HS-5 (cell line): Measurements from ENCODE around the gene CCDC87.
A peak's percentile ranks its signal among the peaks of the same experiment; 100 is the strongest.
"Not testable (repeated sequence)": the region's sequence is repeated elsewhere in the genome, so short reads cannot be mapped to it uniquely, and the experiment has no call there.

ENCODE experiments used
- DNase-seq: peaks from one replicate; pipeline ENCODE4 v3.0.0-alpha.2; 2012; ENCODE audit warnings: low read depth

Gene CCDC87

GRCh38 chr11:66616379-66617154, 23.7 kb upstream of the CCDC87 start, which contains the start of gene RBM14:
TSS of gene RBM14 (plus strand) at chr11:66616630. CDS start at chr11:66616721, 91 bp downstream.
- peak; percentile 97 for DNase-seq

DNA sequence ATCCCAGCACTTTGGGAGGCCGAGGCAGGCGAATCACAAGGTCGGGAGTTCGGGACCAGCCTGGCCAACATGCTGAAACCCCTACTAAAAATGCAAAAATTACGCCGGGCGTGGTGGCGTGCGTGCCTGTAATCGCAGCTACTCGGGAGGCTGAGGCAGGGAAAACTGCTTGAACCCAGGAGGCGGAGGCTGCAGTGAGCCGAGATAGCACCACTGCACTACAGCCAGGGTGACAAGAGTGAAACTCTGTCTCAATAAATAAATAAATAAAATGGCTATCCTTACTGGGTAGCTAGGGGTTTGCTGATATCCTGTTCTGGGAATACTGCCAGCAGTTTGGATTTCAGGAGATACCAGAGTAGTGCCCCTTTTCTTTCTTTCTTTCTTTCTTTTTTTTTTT, 21.2 kb upstream of the CCDC87 start:
- DNase-seq: no peak

DNA sequence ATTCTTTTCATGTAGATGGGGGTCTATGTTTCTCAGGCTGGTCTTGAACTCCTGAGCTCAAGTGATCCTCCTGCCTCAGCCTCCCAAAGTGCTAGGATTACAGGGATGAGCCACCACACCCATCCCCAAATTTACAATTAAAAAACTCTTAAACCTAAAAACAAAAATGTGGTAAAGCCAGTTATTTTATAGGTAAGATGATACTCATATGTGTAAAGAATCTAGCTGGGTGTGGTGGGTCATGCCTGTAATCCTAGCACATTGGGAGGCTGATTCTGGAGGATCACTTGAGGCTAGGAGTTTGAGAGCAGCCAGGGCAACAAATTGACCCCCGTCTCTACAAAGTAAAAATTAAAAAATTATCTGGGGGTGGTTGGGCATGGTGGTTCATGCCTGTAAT, 19.6 kb upstream of the CCDC87 start:
- DNase-seq: no peak

GRCh38 chr11:66609721-66610617, 17.1 kb upstream of the CCDC87 start:
- DNase-seq: no peak

- peak; percentile 15 for DNase-seq
Measured at GRCh38 chr11:66607126-66607834, 14.4 kb upstream of the CCDC87 start.

DNA sequence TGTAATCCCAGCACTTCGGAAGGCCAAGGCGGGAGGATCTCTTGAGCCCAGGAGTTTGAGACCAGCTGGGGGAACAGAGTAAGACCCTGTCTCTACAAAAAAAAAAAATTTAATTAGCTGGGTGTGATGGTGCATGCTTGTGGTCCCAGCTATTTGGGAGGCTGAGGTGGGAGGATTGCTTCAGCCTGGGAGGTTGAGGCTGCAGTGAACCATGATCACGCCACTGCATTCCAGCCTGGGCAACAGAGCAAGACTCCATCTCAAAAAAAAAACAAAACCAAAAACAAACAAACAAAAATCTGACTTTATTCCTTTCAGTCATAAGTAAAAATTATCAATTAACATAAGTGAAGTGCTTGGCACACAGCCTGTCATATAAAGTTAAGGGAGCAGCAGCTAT, 13.7 kb upstream of the CCDC87 start:
- not testable (repeated sequence) for DNase-seq

- DNase-seq: no peak
Measured at GRCh38 chr11:66604155-66604554, 11.3 kb upstream of the CCDC87 start.

- no peak for DNase-seq
Measured at GRCh38 chr11:66603072-66603471, 10.2 kb upstream of the CCDC87 start.

- no peak for DNase-seq
Measured at GRCh38 chr11:66600631-66601233, 7.9 kb upstream of the CCDC87 start.

DNA sequence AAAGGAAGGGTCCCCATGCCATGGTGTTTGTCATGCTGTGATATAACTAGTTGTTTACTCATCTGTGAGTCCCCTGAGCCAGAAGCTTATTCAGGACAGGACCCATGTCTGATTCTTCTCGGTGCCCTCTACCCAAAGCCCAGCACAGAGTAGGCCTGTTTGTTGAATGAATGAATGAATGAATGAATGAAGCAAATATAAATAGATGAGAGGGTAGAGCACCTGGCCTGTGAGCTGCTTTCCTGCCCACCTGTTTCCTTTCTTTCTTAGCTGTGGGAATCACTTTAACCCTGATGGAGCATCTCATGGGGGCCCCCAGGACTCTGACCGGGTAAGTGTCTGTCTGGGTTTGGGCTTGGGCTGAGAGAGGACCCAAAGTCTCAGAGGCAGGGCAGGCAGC, 7.4 kb upstream of the CCDC87 start:
- DNase-seq: no peak

GRCh38 chr11:66598993-66599392, 6.1 kb upstream of the CCDC87 start:
- no peak for DNase-seq

GRCh38 chr11:66595245-66595904, 2.5 kb upstream of the CCDC87 start:
- DNase-seq: no peak

GRCh38 chr11:66593650-66594049, 787 bp upstream of the CCDC87 start:
- no peak for DNase-seq

DNA sequence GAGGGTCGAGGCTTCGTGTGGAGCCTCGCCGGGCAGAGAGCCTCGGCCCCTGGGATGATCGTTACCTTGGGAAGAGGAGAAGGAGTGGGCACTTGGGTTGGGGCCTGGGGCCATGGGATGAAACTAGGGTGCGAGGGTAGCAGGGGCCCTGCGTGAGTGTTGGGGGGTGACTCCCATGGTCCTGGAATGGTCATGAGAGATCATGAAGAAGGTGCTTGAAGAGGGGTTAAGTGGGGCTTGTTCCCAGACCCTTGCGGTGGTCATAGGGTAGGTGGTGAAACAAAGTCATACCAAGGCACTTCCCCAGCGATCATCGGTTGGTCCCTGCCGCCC, 406 bp upstream of the CCDC87 start:
- no peak for DNase-seq

- no peak for DNase-seq
Measured at GRCh38 chr11:66591175-66591574, 1.7 kb downstream of the CCDC87 start.

- no peak for DNase-seq
Measured at GRCh38 chr11:66589996-66590675, 2.7 kb downstream of the CCDC87 start.

DNA sequence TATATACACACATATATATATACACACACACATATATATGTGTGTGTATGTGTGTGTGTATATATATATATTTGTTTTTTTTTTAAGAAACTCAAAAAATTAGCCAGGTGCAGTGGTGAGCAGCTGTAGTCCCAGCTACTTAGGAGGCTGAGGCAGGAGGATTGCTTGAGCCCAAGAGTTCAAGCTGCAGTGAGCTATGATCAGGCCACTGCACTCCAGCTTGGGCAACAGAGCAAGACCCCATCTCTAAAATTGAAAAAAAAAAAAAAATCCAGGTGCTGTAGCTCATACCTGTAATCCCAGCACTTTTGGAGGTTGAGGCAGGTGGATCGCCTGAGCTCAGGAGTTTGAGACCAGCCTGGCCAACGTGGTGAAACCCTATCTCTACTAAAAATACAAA, 3.5 kb downstream of the CCDC87 start:
- not testable (repeated sequence) for DNase-seq

- DNase-seq: no peak
Measured at GRCh38 chr11:66586136-66586535, 6.7 kb downstream of the CCDC87 start.

DNA sequence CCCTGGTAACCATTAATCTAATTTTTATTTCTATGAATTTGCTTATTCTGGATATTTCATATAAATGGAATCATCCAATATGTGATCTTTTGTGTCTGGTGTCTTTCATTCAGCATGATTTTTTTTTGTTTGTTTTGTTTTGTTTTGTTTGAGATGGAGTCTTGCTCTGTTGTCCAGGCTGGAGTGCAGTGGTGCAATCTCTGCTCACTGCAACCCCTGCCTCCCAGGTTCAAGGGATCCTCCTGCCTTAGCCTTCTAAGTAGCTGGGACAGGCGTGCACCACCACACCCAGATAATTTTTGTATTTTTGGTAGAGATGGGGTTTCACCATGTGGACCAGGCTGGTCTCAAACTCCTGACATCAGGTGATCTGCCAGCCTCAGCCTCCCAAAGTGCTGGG, 7.4 kb downstream of the CCDC87 start:
- not testable (repeated sequence) for DNase-seq

DNA sequence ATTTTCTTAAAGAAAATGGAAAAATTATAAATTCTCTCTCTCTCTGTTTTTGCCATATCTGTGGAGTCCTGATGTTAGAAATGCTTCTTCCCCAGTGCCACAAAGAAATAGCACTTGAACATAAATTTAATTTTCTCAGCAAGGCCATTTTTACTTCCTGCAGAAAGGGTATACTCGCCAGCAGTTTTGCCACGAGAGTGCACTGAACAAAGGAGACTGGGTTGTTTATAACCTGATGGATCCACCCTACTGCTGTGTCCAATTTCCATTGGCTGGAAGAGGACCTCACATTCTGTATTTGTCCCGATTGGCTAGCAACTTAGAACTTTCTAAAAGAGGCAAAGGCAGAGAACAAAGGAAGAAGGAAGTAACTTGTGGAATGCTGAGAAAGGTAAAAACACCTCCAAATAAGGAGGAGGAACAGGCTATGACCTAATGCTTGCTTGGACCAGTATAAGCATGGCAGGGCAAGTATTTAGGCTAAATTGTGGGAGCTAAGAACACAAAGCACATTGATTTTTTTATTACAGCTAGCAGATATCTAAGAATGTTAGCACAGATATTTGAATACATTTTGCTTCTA, 10.2 kb downstream of the CCDC87 start:
- not testable (repeated sequence) for DNase-seq

DNA sequence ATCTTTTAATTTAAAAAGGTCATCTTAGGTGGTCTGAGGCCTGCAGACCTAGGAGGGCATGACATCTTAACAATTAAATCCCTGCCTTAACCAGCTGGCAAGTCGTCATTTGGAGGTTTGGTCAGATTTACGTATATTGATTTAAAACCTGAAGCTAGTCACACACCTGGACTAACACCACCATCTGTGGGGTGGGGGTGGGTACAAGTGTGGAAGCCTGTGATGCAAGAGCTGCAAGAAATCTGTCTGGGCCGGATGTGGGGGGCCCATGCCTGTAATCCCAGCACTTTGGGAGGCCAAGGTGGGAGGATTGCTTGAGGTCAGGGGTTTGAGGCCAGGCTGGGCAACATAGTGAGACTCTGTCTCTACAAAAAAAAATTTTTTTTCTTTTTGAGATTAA, 11.6 kb downstream of the CCDC87 start:
- no peak for DNase-seq
